Stimulated activated CD4-positive, alpha-beta T cell treated with anti-CD3 and anti-CD28 coated beads, Interleukin-12 subunit alpha, Interleukin-12 subunit beta, amount 100 ng/mL, for 24 hours (primary cell): ENCODE data around the gene HBA2.
"Not testable (repeated sequence)": the region's sequence is repeated elsewhere in the genome, so short reads cannot be mapped to it uniquely, and the experiment has no call there.

Source experiments
- DNase-seq, 2 experiments: peaks; one replicate each; pipeline ENCODE4 v3.0.0-alpha.2; 2020; ENCODE audit warnings: low read depth in 2 of 2

HBA2 gene

GRCh38 chr16:172374-172941, at the start of gene HBA2:
TSS of gene HBA2 (plus strand) at chr16:172876. CDS start at chr16:172913, 37 bp downstream.
- not testable (repeated sequence) for DNase-seq

GRCh38 chr16:123558-124350, 48.9 kb upstream of the HBA2 start:
- not testable (repeated sequence) for DNase-seq

GRCh38 chr16:125011-125410, 47.7 kb upstream of the HBA2 start:
- no peak for DNase-seq

GRCh38 chr16:129075-129474, 43.6 kb upstream of the HBA2 start:
- no peak for DNase-seq

GRCh38 chr16:130533-131173, 42.0 kb upstream of the HBA2 start:
- no peak for DNase-seq

- no peak for DNase-seq
These were observed 40.6 kb upstream of the HBA2 start for GRCh38 chr16:132120-132519.

GRCh38 chr16:133716-134115, 39.0 kb upstream of the HBA2 start:
- no peak for DNase-seq

GRCh38 chr16:138049-138417, 34.6 kb upstream of the HBA2 start:
- DNase-seq: no peak

GRCh38 chr16:140175-140857, 32.4 kb upstream of the HBA2 start:
- no peak for DNase-seq

- DNase-seq: no peak
These were observed 30.2 kb upstream of the HBA2 start for GRCh38 chr16:142405-142967.

GRCh38 chr16:143047-143446, 29.6 kb upstream of the HBA2 start:
- no peak for DNase-seq

GRCh38 chr16:143456-143855, 29.2 kb upstream of the HBA2 start:
- no peak for DNase-seq

GRCh38 chr16:144797-145252, 27.9 kb upstream of the HBA2 start:
- no peak for DNase-seq

GRCh38 chr16:146646-147045, 26.0 kb upstream of the HBA2 start:
- DNase-seq: no peak

- no peak for DNase-seq
These were observed 23.5 kb upstream of the HBA2 start for GRCh38 chr16:149024-149660.

GRCh38 chr16:152141-153128, 20.2 kb upstream of the HBA2 start, which contains the start of gene HBZ:
TSS of gene HBZ (plus strand) at chr16:152644. CDS start at chr16:152910, 266 bp downstream.
- no peak for DNase-seq

- not testable (repeated sequence) for DNase-seq
These were observed 19.6 kb upstream of the HBA2 start for GRCh38 chr16:153129-153521.

- DNase-seq: not testable (repeated sequence)
These were observed 19.0 kb upstream of the HBA2 start for GRCh38 chr16:153550-154216.

- no peak for DNase-seq
These were observed 18.3 kb upstream of the HBA2 start for GRCh38 chr16:154217-155030.
